ENCODE data around the gene TPCN2.

Gene TPCN2

GRCh38 chr11:69003866-69004367, 44.8 kb upstream of the TPCN2 start:
- H3K27ac ChIP-seq: no peak overlapping the region
- no peak for TF ChIP-seq CTCF (IDR thresholded peaks at IDR 0.05)
- H3K4me2 ChIP-seq (ENCODE audit: low read length): no peak overlapping the region
- no peak overlapping the region for H3K4me3 ChIP-seq (ENCODE audit: low read depth, low read length)
- H3K4me1 ChIP-seq: no peaks in the 10 kb centered on the region
- no peaks in the 10 kb centered on the region for H3K36me3 ChIP-seq (ENCODE audit: control insufficient read depth, insufficient read depth, low read length)
- no peaks in the 10 kb centered on the region for H3K27me3 ChIP-seq (ENCODE audit: control insufficient read depth, insufficient read depth, low read length)
- H2AFZ ChIP-seq: no peak overlapping the region
- no peaks in the 10 kb centered on the region for H3K9me3 ChIP-seq (ENCODE audit: control insufficient read depth, low read length)
- H3K79me2 ChIP-seq: no peaks in the 10 kb centered on the region
- no peak overlapping the region for H3K9ac ChIP-seq

GRCh38 chr11:69004411-69005182, 44.1 kb upstream of the TPCN2 start:
- H2AFZ ChIP-seq: no peak overlapping the region
- no peaks in the 10 kb centered on the region for H3K9me3 ChIP-seq (ENCODE audit: control insufficient read depth, low read length)
- no peak overlapping the region for H3K9ac ChIP-seq
- H3K4me1 ChIP-seq: no peaks in the 10 kb centered on the region
- no peaks in the 10 kb centered on the region for H3K36me3 ChIP-seq (ENCODE audit: control insufficient read depth, insufficient read depth, low read length)
- H3K79me2 ChIP-seq: no peaks in the 10 kb centered on the region
- no peak overlapping the region for H3K4me3 ChIP-seq (ENCODE audit: low read depth, low read length)
- H3K27ac ChIP-seq: no peak overlapping the region
- no peak for TF ChIP-seq CTCF (IDR thresholded peaks at IDR 0.05)
- H3K27me3 ChIP-seq (ENCODE audit: control insufficient read depth, insufficient read depth, low read length): no peaks in the 10 kb centered on the region
- no peak overlapping the region for H3K4me2 ChIP-seq (ENCODE audit: low read length)

- Histone ChIP-seq H3K4me3 (ENCODE audit: low read depth, low read length) (no peak overlapping the region), H3K79me2 (no peaks in the 10 kb centered on the region), H2AFZ (no peak overlapping the region), H3K9me3 (ENCODE audit: control insufficient read depth, low read length) (no peaks in the 10 kb centered on the region), H3K9ac (no peak overlapping the region), H3K4me1 (no peaks in the 10 kb centered on the region), H3K4me2 (ENCODE audit: low read length) (no peak overlapping the region), H3K36me3 (ENCODE audit: control insufficient read depth, insufficient read depth, low read length) (no peaks in the 10 kb centered on the region), H3K27ac (no peak overlapping the region), H3K27me3 (ENCODE audit: control insufficient read depth, insufficient read depth, low read length) (no peaks in the 10 kb centered on the region)
- TF ChIP-seq CTCF (IDR thresholded peaks at IDR 0.05): no peak
Observed at GRCh38 chr11:69005183-69005630, 43.5 kb upstream of the TPCN2 start.

- TF ChIP-seq CTCF (IDR thresholded peaks at IDR 0.05): no peak
- Histone ChIP-seq H3K4me1 (no peaks in the 10 kb centered on the region), H3K4me3 (ENCODE audit: low read depth, low read length) (no peak overlapping the region), H3K27ac (no peak overlapping the region), H3K79me2 (no peaks in the 10 kb centered on the region), H2AFZ (no peak overlapping the region), H3K36me3 (ENCODE audit: control insufficient read depth, insufficient read depth, low read length) (no peaks in the 10 kb centered on the region), H3K9ac (no peak overlapping the region), H3K27me3 (ENCODE audit: control insufficient read depth, insufficient read depth, low read length) (no peaks in the 10 kb centered on the region), H3K9me3 (ENCODE audit: control insufficient read depth, low read length) (no peaks in the 10 kb centered on the region), H3K4me2 (ENCODE audit: low read length) (no peak overlapping the region)
Observed at GRCh38 chr11:69005631-69006368, 42.9 kb upstream of the TPCN2 start.
